GM20000 (cell line): ENCODE data around the gene HAUS7.

Experiments used
- DNase-seq: peaks from one replicate; pipeline ENCODE4 v3.0.0; 2012; ENCODE audit warnings: low spot score
- TF ChIP-seq, protein P1 (sequence below): IDR thresholded peaks from 2 replicates; pipeline ENCODE4 v1.5.1; 2012; ENCODE audit warnings: mild to moderate bottlenecking, control low read depth; ENCODE audit errors: extremely low read depth, missing control alignments

Gene HAUS7

DNA sequence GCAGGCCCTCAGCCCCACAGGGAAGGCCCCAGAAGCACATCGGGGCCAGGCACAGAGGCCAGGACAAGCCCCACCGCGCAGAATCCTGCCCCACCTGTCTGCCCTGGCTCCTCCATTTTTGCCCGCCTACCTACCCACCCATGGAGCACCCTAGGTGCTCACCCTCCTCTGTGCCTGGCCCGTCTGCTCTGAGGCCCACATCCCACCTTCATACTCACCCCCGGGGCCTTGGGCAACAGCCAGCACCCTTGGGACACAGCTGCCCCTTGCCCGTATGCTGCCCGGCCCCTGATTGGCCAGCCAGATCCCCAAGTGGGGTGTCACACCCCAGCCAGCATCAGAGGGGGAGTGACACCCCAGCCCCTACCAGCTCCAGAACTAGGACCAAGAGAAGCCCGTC lies 13.7 kb downstream of the HAUS7 start:
- no peak for DNase-seq
- TF ChIP-seq, protein P1, sequence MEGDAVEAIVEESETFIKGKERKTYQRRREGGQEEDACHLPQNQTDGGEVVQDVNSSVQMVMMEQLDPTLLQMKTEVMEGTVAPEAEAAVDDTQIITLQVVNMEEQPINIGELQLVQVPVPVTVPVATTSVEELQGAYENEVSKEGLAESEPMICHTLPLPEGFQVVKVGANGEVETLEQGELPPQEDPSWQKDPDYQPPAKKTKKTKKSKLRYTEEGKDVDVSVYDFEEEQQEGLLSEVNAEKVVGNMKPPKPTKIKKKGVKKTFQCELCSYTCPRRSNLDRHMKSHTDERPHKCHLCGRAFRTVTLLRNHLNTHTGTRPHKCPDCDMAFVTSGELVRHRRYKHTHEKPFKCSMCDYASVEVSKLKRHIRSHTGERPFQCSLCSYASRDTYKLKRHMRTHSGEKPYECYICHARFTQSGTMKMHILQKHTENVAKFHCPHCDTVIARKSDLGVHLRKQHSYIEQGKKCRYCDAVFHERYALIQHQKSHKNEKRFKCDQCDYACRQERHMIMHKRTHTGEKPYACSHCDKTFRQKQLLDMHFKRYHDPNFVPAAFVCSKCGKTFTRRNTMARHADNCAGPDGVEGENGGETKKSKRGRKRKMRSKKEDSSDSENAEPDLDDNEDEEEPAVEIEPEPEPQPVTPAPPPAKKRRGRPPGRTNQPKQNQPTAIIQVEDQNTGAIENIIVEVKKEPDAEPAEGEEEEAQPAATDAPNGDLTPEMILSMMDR = no peak

DNA sequence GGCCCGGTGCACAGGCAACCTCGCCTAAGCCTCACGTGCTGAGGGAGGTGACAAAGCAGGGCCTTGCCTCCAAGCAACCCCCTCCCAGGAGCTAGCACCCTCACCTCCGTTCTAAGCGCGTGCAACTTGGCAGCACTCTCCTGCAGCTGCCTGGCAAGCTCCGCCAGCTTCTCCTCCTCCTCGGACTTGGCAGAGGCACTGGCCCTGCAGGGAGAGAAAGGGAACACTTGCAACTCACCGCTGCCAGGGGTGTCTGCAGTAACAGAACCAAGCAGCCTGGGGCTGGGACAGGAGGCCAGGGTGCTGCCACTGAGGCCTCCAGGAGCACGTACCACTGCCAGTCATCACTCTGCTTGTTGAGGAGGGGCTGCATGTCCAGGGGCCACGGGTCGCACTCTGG lies 14.2 kb downstream of the HAUS7 start:
- TF ChIP-seq, protein P1 = no peak
- no peak for DNase-seq

DNA sequence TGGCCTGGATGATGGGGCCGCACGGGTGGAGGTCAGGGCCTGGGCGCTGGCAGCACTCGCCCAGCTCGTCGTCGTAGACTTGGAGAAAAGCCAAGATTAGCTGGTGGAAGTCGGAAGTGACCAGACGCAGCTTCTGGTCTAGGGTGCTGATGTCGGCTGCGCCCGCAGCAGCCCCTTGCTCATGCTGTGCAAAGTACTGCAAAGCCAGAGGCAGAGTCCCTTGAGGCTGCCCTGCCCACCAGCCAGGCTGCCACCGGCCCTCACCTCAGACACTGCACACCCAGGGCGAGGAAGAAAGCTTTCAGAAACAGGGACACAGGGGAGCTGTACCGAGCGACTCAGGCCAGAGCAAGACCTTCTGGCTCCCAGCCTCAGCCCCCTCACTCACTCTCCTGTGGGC lies 14.8 kb downstream of the HAUS7 start:
- TF ChIP-seq, protein P1 = no peak
- no peak for DNase-seq

DNA sequence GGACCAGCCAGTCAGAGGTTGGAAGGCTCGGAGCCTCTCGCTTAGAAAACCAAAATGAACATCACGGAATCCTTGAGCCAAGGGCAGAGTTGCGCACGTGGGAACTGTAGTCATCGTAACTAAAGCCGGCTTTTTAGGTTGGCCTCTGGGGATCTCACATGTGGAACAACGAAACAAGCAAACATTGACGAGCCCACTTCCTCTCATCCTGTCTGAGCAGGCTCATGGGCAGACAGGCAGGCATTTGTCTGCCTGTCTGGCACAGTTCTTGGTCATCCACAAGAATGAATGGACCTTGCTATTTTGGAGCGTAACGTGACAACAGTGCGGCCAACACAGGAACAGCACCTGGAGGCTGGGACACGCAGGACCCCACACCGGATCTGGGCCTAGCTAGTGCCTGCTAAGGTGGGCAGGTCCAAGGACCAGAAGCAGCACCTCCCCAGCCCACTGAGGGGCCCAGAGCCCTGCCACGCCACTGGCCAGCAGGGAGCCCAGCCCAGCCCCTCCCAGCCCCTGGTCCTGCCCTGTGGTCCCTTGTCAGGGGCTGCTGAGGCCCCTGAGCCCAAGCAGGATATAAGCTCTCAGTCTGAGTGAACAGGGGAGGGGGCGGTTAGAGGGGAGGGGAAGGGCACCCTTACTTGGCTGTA lies 15.3 kb downstream of the HAUS7 start:
- no peak for DNase-seq
- TF ChIP-seq, protein P1 = no peak

DNA sequence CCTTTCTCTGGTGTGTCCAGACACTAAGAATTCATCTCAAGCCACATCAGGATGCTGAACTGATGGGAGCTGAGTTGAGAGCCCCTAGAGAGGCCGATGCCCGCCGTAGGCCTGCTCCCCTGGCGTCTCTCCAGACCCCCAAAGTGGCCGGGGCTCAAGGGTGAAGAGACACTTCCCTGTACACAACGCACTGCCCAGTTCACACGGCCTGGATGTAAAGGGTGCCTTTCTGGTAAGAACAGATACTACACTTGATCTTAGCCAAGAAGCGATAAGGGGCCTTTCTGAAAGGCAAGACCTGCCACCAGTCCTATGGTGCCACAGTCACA lies 19.5 kb downstream of the HAUS7 start:
- TF ChIP-seq, protein P1 = no peak
- no peak for DNase-seq

DNA sequence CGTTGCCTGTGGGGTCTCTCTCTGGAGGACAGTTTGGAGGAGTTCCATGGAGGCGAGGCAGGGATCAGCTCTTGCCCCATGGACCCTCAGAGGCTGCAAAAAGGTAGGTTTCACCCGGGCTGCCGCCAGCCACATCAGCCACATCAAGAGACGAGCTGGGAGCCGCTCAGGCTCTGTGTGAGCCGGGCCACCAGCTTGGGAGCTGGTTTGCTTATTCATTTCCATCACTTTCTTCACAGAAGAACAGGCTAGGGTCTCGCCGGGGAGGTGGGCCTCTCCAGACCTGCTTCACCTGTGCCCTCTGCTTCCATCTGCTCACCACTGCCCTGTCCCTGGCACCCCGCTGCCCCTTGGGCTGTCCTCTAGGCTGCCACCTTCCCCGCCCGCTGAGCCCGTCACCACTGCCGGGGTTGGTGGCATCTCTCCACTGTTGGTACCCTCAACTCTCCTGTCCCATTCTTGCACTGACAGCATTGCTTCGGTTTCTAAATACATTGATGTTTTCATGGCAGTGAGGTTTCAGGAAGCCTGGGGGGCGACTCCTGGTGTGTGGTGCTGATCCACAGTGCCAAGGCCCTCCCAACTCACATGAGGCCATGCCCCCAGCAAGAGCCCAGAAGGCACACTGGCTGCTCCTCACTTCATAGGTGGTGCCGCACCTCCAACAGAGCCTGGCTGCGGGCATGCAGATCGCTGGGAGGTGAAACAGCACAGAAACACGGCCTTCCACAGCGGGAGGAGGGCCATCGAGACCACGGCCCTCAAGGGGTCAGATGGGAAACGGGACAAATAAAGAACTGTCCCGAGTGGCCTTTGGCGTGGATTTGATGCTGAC lies 20.0 kb downstream of the HAUS7 start:
- DNase-seq = no peak
- TF ChIP-seq, protein P1 = no peak

DNA sequence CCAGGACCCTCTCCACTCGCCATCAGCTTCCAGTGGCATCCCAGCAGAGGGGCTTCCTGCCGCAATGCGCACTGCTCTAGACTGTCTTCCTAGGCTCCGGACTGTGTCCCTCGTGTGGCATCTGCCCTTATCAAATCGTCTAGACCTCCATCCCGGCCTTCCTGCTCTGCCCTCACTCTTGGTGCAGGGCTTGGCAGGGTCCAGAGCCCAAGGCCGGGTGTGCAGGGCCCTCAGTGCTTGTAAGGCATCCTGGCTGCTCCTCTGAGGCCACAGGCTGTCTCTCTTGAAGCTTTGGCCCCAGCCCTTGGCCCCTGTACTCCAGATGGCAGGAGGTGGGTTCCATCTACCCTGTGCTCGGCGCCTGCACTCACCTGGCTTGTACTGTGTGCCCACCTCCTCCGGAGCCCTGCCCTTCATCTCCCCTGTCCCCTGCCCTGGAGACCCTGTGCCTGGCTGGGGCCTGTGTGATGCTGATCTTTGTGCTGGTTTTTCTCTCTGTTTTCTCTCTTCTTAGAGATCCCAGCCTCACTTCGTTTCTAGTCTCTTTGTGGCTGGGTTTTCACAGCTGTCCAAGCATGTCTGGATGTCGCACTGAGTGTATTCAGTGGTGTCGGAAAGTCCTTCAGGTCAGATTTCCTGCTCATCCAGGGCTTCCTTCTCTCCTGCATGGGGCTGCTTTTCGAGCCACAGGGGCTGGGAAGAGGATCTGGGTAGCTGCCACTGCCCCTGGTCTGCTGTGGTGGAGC lies 20.8 kb downstream of the HAUS7 start:
- TF ChIP-seq, protein P1 = no peak
- DNase-seq = no peak
